Left ventricle myocardium inferior (tissue), 1 donor: ENCODE measurements around the gene HOXA2. TPM values are rescaled to one million over a fixed set of nuclear protein-coding genes. Genes with fewer than 3 reads are reported as not detected.

ENCODE experiments used
- DNase-seq: peaks from one replicate; pipeline ENCODE4 v3.0.0-alpha.2; 2020
- H3K27ac ChIP-seq: fragments of 200-600 bp; replicated peaks from 2 replicates; pipeline ENCODE4 v1.8.0; 2021
- H3K27me3 ChIP-seq: fragments of 200-600 bp; 2 replicates; pipeline ENCODE4 v1.8.0; 2021; ENCODE audit warnings: low read depth
- H3K36me3 ChIP-seq: fragments of 200-600 bp; 2 replicates; pipeline ENCODE4 v1.8.0; 2021
- H3K4me1 ChIP-seq: fragments of 200-600 bp; 2 replicates; pipeline ENCODE4 v1.8.0; 2021
- H3K4me3 ChIP-seq: fragments of 200-600 bp; 2 replicates; pipeline ENCODE4 v1.8.0; 2021; ENCODE audit warnings: mild to moderate bottlenecking, moderate library complexity
- H3K9me3 ChIP-seq: fragments of 200-600 bp; replicated peaks from 2 replicates; pipeline ENCODE4 v1.8.0; 2021
- CTCF ChIP-seq: fragments of 200-600 bp; IDR thresholded peaks from 2 replicates; pipeline ENCODE4 v1.8.0; 2021; ENCODE audit warnings: antibody characterized with exemption, mild to moderate bottlenecking, borderline replicate concordance
- intact Hi-C: fragments of 100-400 bp; cut with micrococcal nuclease; formaldehyde crosslinking; loops from one replicate; pipeline ENCODE4 v1.11.0; 2022
- total RNA-seq: library from RNA; stranded (reverse); fragmentation: NEBNext Ultra II Directional; extraction: Animal tissue kit (Norgen Biotek cat#: 25700); gene quantifications from one replicate; pipeline ENCODE4 v1.2.1, GENCODE V29; 2021
- donor health status: DM: no; HTN: yes; CAD: no; lungs with severe emphysema.

The HOXA2 gene
- total RNA-seq, 1 donor from 2014 or later, result not detected

GRCh38 chr7:27088002-27088922 is 14.2 kb downstream of the HOXA2 start:
- Histone ChIP-seq H3K4me1 (peaks cover 5% of the 10 kb centered on the region), H3K36me3 (no peaks in the 10 kb centered on the region), H3K27ac (no peak overlapping the region), H3K27me3 (peaks cover 99% of the 10 kb centered on the region), H3K9me3 (no peaks in the 10 kb centered on the region), H3K4me3 (peak overlapping the region; percentile 17)
- DNase-seq, result no peak
- TF ChIP-seq CTCF, result no peak
- intact Hi-C loops, result no loop called here

GRCh38 chr7:27083646-27084045 is 18.8 kb downstream of the HOXA2 start:
- H3K4me3 ChIP-seq, result no peak overlapping the region
- H3K36me3 ChIP-seq, result no peaks in the 10 kb centered on the region
- peaks cover 83% of the 10 kb centered on the region for H3K27me3 ChIP-seq
- DNase-seq, result no peak
- peaks cover 5% of the 10 kb centered on the region for H3K4me1 ChIP-seq
- no peak for TF ChIP-seq CTCF
- H3K9me3 ChIP-seq, result no peaks in the 10 kb centered on the region
- intact Hi-C loops, result no loop called here
- no peak overlapping the region for H3K27ac ChIP-seq

- H3K27me3 ChIP-seq, result peaks cover 83% of the 10 kb centered on the region
- no peak for TF ChIP-seq CTCF
- no peak overlapping the region for H3K4me3 ChIP-seq
- no peak overlapping the region for H3K27ac ChIP-seq
- intact Hi-C loops, result no loop called here
- no peak for DNase-seq
- H3K36me3 ChIP-seq, result no peaks in the 10 kb centered on the region
- H3K4me1 ChIP-seq, result no peaks in the 10 kb centered on the region
- no peaks in the 10 kb centered on the region for H3K9me3 ChIP-seq
Measured at GRCh38 chr7:27082171-27082570, 20.3 kb downstream of the HOXA2 start.

GRCh38 chr7:27080844-27081436 is 21.5 kb downstream of the HOXA2 start:
- intact Hi-C loops, result no loop called here
- no peaks in the 10 kb centered on the region for H3K4me1 ChIP-seq
- H3K27ac ChIP-seq, result no peak overlapping the region
- no peak for DNase-seq
- no peak overlapping the region for H3K4me3 ChIP-seq
- H3K9me3 ChIP-seq, result no peaks in the 10 kb centered on the region
- no peak for TF ChIP-seq CTCF
- no peaks in the 10 kb centered on the region for H3K36me3 ChIP-seq
- peaks cover 73% of the 10 kb centered on the region for H3K27me3 ChIP-seq

- no peak overlapping the region for H3K4me3 ChIP-seq
- no peak for DNase-seq
- H3K9me3 ChIP-seq, result peaks cover 12% of the 10 kb centered on the region
- TF ChIP-seq CTCF, result no peak
- no peaks in the 10 kb centered on the region for H3K36me3 ChIP-seq
- peaks cover 74% of the 10 kb centered on the region for H3K27me3 ChIP-seq
- no peak overlapping the region for H3K27ac ChIP-seq
- intact Hi-C loops, result no loop called here
- no peaks in the 10 kb centered on the region for H3K4me1 ChIP-seq
Measured at GRCh38 chr7:27079234-27079975, 23.1 kb downstream of the HOXA2 start.
